Bronchial epithelial cell (primary cell): ENCODE results near the gene ELAPOR1. TPM values are rescaled to one million over a fixed set of nuclear protein-coding genes. Genes with fewer than 3 reads are reported as not detected.

Experiments used
- DNase-seq: peaks from one replicate; pipeline ENCODE4 v3.0.0-alpha.2; 2010; ENCODE audit warnings: low read depth
- FAIRE-seq: peaks from 2 replicates; lab custom pipeline; 2011; peaks lifted over from hg19 to GRCh38; lab: Jason Lieb, UNC
- H3K27me3 ChIP-seq: 2 replicates; pipeline ENCODE4 v1.5.1; 2011; ENCODE audit warnings: low read length; ENCODE audit not compliant: control insufficient read depth, insufficient read depth
- H3K36me3 ChIP-seq: 2 replicates; pipeline ENCODE4 v1.5.1; 2011; ENCODE audit warnings: low read length; ENCODE audit not compliant: control insufficient read depth, insufficient read depth
- H3K4me3 ChIP-seq: 2 replicates; pipeline ENCODE4 v1.5.1; 2011; ENCODE audit warnings: mild to moderate bottlenecking, low read depth, low read length, control low read depth
- total RNA-seq: library from RNA; depleted of rRNA; stranded (reverse); fragments of >200 nt; gene quantifications from 2 replicates; pipeline ENCODE4 v1.2.1, GENCODE V29; 2014
- TF ChIP-seq, protein P1 (sequence below): IDR thresholded peaks from 2 replicates; pipeline ENCODE4 v1.5.1; 2011; ENCODE audit warnings: mild to moderate bottlenecking, moderate library complexity, low read length, control low read depth, inconsistent platforms; ENCODE audit not compliant: insufficient read depth, severe bottlenecking

Gene ELAPOR1
- total RNA-seq, 1 donor from 2014 or later: not detected

DNA sequence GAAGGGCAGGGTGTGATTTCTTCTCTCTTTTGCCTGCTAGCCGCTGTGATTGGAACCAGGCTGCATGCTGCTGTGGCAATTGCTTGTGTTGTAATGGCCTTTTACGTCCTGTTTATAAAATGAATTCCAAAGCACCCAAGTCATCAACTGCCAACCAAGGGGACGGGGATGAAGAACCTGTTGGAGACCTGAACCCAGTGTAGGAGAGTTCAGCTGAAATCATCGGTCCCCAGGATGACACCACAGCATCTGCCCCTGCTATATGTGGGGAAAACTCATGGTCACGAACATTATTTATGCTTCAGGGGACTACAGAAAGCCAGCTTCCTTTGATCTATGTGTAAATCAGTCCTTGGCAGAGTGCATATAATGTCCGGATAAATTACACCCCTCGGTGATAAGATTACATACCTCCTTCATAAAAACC is 19.5 kb upstream of the ELAPOR1 start:
- H3K27me3 ChIP-seq: no peaks in the 10 kb centered on the region
- FAIRE-seq (no peak), DNase-seq (no peak)
- peaks cover 1% of the 10 kb centered on the region for H3K36me3 ChIP-seq
- no peak overlapping the region for H3K4me3 ChIP-seq
- TF ChIP-seq, protein P1, sequence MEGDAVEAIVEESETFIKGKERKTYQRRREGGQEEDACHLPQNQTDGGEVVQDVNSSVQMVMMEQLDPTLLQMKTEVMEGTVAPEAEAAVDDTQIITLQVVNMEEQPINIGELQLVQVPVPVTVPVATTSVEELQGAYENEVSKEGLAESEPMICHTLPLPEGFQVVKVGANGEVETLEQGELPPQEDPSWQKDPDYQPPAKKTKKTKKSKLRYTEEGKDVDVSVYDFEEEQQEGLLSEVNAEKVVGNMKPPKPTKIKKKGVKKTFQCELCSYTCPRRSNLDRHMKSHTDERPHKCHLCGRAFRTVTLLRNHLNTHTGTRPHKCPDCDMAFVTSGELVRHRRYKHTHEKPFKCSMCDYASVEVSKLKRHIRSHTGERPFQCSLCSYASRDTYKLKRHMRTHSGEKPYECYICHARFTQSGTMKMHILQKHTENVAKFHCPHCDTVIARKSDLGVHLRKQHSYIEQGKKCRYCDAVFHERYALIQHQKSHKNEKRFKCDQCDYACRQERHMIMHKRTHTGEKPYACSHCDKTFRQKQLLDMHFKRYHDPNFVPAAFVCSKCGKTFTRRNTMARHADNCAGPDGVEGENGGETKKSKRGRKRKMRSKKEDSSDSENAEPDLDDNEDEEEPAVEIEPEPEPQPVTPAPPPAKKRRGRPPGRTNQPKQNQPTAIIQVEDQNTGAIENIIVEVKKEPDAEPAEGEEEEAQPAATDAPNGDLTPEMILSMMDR: no peak

DNA sequence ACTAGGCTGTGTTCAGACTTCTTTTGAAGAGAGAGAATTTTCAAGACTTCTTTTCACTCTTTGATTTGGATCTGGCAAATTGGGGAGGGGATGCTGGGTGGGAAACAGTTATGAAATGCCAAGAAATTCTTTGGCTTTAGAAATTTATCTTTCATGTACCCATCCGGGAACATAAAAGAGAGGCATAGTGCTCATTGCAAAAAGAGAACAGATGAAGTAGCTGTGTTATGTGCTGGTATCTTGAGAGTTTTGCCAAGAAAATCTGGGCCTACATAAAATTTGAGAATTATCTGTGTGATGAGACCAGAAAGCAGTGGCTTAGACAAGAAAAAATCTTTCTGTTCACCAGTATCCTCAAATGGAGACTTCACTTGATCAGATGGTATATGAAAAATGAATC is 19.0 kb upstream of the ELAPOR1 start:
- DNase-seq: no peak
- no peak overlapping the region for H3K4me3 ChIP-seq
- no peaks in the 10 kb centered on the region for H3K27me3 ChIP-seq
- FAIRE-seq: no peak
- peaks cover 1% of the 10 kb centered on the region for H3K36me3 ChIP-seq
- TF ChIP-seq, protein P1: no peak

DNA sequence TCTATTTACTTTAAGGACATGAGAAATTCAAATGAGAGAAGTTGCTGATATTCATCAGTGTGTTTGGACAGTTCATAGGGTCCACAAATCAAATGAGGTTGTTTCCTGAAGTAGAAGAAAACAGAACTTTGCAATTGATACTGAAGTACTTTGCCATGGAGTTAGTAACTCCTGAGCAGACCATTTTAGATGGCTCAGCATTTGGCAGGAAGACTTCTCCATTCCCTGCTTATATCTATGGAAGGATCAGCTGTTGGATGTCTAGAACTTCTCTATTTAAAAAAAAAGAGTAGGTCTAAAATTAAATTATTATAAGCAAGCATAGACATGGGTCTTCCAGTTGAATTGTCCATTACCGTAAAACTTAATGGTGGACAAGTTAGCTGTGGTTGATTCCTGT is 18.3 kb upstream of the ELAPOR1 start:
- FAIRE-seq: no peak
- no peak for DNase-seq
- H3K36me3 ChIP-seq: peaks cover 1% of the 10 kb centered on the region
- no peaks in the 10 kb centered on the region for H3K27me3 ChIP-seq
- TF ChIP-seq, protein P1: no peak
- H3K4me3 ChIP-seq: no peak overlapping the region

DNA sequence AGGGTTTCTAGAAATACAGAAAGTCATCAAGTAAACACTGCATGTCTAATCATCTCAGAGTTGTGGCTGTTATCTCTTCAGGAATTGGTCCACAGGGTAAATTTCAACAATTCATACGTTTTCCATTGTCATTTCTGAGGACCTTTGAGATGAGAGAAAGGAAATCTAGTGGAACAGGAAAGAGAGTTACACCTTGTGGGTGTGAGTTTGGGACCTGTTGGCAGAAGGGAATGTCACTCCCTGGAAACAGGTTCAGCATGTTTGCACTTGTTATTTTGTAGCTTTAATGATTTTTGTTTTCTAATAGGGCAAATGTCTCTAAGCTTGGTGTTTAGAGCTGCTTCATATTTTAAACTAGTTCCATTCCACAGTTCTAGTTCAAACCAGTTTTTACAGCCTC is 17.8 kb upstream of the ELAPOR1 start:
- peak; percentile 42 for DNase-seq
- Histone ChIP-seq H3K27me3 (no peaks in the 10 kb centered on the region), H3K36me3 (peaks cover 1% of the 10 kb centered on the region), H3K4me3 (no peak overlapping the region)
- TF ChIP-seq, protein P1: no peak
- no peak for FAIRE-seq

DNA sequence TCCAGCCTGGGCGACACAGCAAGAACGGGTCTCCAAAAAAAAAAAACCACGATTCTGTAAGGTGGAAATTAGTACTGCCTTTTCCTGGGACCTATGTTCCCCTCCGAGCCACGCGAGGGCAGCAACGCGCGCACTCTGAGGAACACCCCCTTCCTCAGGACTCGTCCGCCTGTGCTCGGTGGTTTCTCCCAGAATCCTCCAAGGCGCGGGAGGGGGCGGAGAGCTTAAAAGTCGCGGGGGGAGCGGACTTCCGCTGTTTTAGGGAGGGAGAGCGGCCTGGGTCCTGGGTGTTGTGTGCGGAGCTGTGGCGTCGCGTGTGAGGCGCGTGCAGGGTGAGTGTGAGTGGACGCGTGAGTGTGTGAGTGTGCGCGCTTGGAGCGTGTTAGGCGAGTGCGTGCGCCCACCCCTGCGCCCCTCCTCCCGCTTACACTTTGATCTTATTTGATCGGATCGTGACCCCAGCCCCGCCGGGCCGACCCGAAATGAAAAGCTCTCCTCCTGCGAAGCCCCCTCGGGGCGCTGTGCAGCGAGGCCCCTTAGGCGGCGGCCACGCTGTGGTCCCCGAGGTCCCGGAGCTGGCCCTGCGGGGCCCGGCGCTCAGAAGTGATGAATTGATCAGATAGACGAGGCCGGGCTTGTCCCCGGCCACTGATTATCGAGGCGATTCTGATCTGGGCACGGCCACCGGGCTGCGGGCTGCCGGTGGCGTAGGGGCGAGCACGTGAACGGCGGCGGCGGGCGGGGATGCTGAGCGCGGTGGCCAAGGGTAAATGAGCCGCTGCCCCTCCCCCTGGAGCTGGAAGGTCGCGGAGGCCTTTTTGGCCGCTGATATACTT is 13.8 kb upstream of the ELAPOR1 start:
- TF ChIP-seq, protein P1: peak; percentile 88
- DNase-seq (peak; percentile 87), FAIRE-seq (no peak)
- no peaks in the 10 kb centered on the region for H3K27me3 ChIP-seq
- H3K36me3 ChIP-seq: no peaks in the 10 kb centered on the region
- H3K4me3 ChIP-seq: peak overlapping the region; percentile 98
